Dermis microvascular lymphatic vessel endothelial cell (primary cell): Measurements from ENCODE around the gene RSPO4. TPM values are rescaled to one million over a fixed set of nuclear protein-coding genes. Genes with fewer than 3 reads are reported as not detected.
"Not testable (repeated sequence)": the region's sequence is repeated elsewhere in the genome, so short reads cannot be mapped to it uniquely, and the experiment has no call there.

Experiments used
- DNase-seq, 2 donors: peaks; one replicate each; pipeline versions ENCODE4 v3.0.0 to v3.0.0-alpha.2; 2010; ENCODE audit warnings: low read depth in 2 of 2
- total RNA-seq: library from RNA; depleted of rRNA; stranded (reverse); fragments of >200 nt; gene quantifications from 2 replicates; pipeline ENCODE4 v1.2.1, GENCODE V29; 2014

RSPO4 gene
- total RNA-seq, 1 donor from 2014 or later = not detected

- no peak for DNase-seq
These were observed 2.0 kb upstream of the RSPO4 start for GRCh38 chr20:1003920-1004697.

DNA sequence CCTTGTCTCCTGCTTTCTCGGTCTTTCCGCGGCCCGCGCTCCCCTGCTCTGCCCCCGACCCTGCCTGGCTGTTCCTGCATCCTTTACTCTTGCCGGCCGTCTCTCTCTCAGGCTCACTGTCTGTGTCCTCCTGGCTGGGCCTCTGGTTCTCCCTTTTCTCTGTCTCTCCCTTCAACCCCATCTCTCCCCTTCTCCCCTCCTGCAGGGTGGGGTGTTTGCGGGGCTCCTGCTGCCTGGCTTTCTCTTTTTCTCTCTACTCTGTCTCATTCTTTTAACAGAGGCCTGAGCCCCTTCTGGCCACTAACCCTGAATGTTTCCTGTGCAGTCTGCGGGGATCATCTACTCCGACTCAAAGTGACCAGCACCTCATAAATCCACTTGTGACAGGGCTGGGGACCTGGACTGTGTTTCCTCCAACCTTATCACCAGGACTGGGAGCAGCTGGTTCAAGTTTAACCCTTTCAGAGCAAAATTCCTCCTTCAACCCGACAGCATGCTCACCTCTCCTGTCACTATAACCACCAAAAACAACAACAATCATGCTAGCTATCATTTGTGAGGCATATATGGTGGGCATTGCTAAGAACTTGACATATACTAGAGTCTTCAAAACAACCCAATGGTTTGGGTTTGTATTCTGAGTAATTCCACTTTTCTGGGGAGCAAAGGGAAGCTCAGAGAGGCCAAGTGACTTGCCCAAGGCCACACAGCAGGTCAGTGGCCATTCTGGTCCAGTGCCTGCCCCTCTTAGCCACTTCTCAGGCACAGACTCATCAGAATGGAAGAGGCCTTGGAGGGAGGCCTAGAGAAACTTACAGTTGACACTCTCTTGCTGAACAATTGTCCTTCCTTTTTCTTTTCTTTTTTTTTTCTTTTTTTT is 811 bp upstream of the RSPO4 start:
- DNase-seq = no peak

- DNase-seq = no peak
These were observed 995 bp downstream of the RSPO4 start for GRCh38 chr20:1001116-1001515.

DNA sequence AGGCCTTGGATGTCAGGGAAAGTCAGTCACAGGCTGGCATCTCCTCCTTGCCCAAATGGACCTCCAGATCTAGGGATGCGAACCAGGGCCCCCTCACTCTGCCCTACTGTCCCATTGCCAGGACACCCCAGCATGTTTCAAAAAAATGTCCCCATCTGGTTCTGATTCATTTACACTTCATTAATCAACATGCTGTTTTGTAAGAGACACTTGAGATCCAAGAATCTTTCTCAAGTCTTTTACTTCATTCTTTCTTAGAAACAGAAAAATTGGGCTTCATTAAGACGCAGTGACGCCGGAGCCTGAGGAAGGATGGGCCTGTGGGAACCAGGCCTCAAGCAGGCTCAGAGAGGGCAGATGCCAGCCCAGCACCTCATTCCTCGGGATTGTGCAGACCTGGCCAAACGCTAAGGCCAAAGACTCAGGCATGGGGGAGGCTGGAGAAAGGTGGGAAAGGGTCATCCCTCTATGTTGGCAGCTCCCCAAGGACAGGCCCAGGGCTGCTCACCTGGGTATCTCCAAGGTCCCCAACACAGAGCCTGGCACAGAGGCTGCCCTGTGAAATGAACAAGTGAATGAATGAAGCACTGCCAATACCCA is 3.8 kb downstream of the RSPO4 start:
- no peak for DNase-seq

- DNase-seq = no peak
These were observed 4.6 kb downstream of the RSPO4 start for GRCh38 chr20:997486-997885.

GRCh38 chr20:997016-997415 is 5.1 kb downstream of the RSPO4 start:
- no peak for DNase-seq

GRCh38 chr20:995170-995569 is 6.9 kb downstream of the RSPO4 start:
- DNase-seq = no peak

GRCh38 chr20:992801-993535 is 9.1 kb downstream of the RSPO4 start:
- no peak for DNase-seq

DNA sequence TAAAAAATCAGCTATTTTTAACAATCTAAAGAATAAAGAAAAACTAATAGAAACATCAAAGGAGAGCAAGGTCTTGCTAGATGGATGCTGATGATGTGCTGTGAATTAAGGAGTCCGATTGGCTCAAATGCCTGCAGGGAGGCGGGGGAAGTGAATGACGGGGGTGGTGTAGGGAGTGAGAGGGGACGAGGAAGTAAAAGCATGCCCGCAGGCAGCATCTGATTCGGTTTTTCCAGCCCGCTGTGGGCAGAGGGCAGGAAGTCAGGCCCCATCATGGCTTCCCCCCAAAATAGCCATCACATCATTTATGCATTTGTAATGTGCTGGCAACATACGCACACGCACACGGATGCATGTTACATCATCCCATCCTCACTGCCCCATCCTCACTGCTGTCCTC is 10.3 kb downstream of the RSPO4 start:
- DNase-seq = no peak

DNA sequence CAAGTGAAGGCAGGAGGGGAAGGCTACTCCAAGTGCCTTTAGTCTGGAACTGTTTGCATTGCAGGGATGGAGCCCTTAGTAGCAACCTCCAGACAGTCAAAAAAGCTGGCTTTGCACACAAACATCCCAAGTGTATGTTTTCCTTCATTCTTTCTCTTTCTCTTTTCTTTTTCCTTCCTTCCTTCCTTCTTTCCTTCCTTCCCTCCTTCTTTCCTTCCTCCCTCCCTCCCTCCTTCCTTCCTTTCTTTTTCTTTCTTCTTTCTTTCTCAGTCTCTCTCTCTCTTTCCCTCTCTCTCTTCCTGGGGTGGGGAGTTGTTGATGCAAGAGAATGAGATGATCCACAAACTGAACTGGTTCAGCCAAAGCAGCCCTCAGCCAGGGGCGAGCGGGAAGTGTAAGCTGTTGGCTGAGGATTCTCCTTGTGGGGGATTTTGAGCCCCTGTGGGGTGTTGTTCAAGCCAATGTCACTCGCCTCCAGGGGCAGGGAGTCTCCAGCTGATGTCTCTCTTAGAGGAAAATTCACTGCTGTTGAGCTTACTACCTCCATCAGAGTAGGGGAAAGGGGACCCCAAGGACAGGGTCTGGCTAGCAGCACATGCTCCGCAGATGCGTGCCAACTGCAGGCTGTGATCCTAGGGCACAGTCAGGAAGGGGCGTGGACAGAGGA is 11.7 kb downstream of the RSPO4 start:
- DNase-seq = no peak

GRCh38 chr20:988272-988671 is 13.8 kb downstream of the RSPO4 start:
- DNase-seq = no peak

DNA sequence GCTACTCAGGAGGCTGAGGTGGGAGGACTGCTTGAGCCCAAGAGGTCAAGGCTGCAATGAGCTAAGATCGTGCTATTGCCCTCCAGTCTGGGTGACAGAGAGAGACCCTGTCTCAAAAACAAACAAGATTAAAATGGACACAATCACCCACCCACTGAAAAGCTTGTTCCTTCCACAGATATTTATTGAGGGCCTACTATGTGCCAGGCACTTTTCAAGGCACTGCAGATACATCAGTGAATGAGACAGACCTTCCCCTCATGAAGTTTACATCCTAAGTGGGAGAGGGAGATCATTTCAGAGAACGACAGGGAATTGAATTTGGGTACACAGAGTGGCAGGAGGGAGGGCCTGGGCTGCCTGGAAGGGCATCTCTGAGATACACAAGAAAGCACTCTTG is 14.4 kb downstream of the RSPO4 start:
- no peak for DNase-seq

GRCh38 chr20:986733-987355 is 15.3 kb downstream of the RSPO4 start:
- no peak for DNase-seq

DNA sequence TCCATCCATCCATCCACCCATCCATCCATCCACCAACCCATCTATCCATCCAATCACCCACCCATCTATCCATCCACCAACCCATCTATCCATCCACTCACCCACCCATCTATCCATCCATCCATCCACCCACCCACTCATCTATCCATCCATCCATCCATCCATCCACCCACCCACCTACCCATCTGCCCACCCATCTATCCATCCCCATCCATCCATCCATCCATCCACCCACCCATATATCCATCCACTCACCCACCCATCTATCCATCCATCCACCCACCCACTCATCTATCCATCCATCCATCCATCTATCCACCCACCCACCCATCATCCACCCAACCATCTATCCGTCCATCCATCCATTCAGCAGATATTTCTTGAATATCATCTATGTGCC is 17.1 kb downstream of the RSPO4 start:
- DNase-seq = not testable (repeated sequence)

GRCh38 chr20:982754-983153 is 19.4 kb downstream of the RSPO4 start:
- no peak for DNase-seq

- DNase-seq = no peak
These were observed 25.1 kb downstream of the RSPO4 start for GRCh38 chr20:977021-977420.

GRCh38 chr20:976033-976432 is 26.1 kb downstream of the RSPO4 start:
- DNase-seq = no peak

DNA sequence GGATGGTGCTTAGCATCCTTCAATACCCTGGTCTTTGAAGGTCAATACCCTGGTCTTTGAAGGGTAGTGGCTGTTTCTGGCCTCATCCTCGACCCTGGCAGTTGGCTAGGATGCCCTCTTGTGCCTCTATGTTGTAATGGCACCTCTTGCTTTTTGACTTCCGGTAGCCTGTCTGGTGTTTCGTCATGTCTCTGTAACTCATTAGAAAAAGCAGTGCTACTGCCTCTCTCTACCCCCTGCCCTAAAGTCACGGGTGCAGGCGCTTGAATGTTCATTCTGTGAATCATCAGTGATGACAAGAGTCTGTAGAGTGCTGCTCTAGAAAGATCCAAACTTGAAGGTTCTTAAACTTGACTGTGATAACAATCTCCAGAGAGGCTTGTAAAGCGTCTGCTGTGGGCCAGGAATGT is 28.3 kb downstream of the RSPO4 start:
- DNase-seq = peak in 1 of 2 donors; percentile 19

DNA sequence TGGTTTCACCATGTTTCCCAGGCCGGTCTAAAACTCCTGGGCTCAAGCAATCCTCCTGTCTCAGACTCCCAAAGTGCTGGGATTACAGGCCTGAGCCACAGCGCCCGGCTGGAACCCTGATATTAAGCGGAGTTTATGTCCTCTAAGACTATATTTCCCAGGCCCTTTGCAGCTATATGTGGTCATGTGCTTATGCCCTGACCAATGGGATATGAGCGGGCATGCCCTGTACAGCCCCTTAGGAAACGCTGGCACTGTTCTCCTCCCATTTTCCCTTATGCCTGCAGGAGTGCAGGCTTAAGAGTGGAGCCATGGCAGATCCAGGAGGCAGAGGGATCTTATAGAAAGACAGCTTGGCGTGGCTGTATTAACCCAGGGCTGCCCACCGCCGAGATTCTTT is 29.9 kb downstream of the RSPO4 start:
- no peak for DNase-seq

GRCh38 chr20:971346-971745 is 30.8 kb downstream of the RSPO4 start:
- DNase-seq = no peak

GRCh38 chr20:969868-970267 is 32.2 kb downstream of the RSPO4 start:
- no peak for DNase-seq
